ENCODE data around the gene BATF3.

Gene BATF3

DNA sequence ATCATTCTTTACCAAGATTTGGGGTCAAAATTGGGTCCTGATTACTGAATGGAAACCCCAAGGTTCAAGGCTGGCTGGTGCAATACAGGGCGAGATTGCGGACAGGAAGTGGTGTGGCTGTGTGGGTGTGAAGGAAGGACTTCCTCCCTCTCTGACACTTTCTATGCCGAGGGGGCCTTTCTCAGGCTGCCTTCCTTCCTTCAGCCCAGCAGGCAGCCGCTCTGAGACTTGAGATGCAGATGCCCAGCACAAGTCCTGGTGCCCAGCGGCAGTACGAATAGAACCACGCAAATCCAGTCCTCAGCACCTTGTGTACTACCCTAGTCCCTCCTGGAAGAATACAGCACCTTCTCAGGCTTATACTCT, 16.3 kb downstream of the BATF3 start:
- TF ChIP-seq GATA3 (IDR thresholded peaks at IDR 0.05; ENCODE audit: low read depth, low read length) (no peak), GATA2 (IDR thresholded peaks at IDR 0.05; ENCODE audit: low read depth, low read length) (no peak)

DNA sequence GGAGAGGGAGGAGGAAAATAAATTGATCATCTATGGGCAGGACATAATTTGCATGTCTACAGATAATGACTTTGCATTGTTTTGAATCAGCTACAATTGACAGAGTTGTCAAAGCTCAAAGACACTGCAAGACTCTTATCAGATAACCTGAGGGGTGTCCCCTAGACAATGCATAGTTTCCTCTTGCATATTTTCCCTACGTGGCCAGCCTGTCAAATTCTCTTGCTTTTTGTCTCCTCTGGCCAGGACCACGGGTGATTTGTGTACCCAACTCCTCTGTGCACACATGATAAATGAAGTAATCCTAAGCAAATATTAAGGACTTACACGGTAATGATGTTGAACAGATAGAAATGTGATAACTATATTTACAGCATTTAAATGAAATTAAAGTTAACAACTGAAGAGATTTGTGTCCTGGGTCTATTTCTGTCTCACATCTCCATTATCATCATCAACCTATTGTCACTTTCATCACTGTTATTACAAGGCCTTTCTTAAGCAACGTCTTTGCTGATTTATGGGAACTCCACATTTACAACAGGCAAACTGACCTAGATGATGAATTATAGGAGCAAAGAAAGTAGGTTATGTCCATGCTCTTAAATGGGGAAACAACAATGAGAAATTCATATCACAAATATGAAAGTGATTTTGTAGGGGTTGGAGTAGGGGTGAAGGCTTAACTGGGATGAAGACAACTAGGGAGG, 18.8 kb downstream of the BATF3 start:
- TF ChIP-seq GATA3 (IDR thresholded peaks at IDR 0.05; ENCODE audit: low read depth, low read length): no peak
- no peak for TF ChIP-seq GATA2 (IDR thresholded peaks at IDR 0.05; ENCODE audit: low read depth, low read length)

DNA sequence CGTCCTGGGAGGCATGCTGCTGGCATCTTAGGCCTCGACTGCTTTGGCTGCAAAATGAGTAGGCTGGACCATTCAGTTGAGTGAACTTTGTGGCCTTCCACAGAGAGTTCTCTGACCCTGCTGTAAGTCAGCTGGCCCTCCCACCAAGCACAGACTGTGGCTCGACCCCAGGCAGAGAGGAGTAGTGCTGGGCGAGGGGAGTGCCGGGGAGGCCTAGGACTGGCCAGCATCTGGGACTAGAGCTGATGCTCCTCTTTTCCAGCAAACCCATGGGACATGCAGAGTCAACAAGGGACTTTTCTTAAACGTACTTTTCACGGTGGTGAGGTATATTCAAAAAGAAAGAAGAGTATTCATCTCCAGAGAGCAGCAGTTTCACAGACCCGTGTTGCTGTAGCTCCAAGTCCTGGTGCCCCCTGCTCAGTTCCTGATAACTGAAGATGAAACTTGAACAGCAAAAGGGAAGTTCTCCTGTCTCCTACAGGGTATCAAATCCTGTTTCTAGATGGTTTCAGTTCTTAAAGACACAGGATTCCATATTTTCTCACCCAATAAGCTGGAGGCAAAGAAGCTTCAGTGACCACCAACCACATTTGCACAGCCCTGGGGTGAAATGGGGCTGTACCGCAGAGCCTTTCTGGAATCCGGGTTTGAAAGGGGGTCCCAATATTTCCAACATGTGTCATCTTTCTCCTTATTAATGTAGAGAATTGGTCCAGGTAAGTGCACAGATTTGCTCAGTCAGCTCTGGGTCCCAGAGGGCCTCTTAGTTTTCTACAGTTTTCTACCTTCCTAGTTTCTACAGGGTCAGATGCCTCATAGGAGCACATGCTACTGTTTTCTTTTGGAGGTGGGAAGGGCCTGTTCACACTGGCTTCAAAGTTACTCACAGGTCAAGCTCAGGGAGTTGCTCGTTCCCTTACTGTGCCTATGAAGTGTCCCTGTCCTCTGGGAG, 20.9 kb downstream of the BATF3 start:
- TF ChIP-seq GATA3 (IDR thresholded peaks at IDR 0.05; ENCODE audit: low read depth, low read length): no peak
- no peak for TF ChIP-seq GATA2 (IDR thresholded peaks at IDR 0.05; ENCODE audit: low read depth, low read length)

DNA sequence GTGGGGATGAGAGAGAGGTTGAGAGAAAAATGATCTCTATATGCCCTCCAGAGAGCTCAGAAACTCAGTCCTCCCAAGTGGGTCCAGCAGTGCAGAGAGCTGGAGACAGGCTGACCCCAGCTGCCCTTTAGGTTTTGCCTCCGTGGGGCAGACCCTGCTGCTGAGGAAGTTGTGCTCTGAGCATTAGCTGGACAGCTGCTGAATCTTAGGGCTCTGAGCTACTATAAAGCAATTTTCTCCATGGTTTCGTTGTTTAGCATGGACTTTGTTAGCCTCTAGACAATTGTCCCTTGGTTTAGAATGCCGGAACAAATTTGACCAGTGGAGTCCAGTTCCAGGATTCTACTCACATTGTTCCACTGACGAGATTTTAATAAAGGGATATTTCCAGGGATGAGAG, 22.1 kb downstream of the BATF3 start:
- no peak for TF ChIP-seq GATA2 (IDR thresholded peaks at IDR 0.05; ENCODE audit: low read depth, low read length)
- no peak for TF ChIP-seq GATA3 (IDR thresholded peaks at IDR 0.05; ENCODE audit: low read depth, low read length)

DNA sequence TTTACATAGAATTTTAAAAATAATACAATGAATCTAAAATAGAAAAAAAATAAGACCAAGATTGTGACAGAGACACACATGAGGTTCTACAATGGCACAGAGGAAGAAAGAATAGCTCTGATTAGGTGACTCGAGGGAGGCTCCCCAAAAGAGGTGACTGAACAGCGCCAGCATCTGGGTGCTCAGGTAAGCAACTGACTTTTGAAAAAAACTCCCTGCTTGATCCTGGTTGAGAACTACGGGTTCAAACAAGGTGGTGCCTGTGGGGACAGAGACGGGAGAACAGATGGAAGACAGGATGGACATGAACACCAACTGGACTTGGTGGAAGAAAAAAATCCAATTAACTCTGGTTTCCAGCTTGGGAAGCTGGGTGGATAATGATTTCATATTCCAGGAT, 22.5 kb downstream of the BATF3 start:
- TF ChIP-seq GATA2 (IDR thresholded peaks at IDR 0.05; ENCODE audit: low read depth, low read length) (no peak), GATA3 (IDR thresholded peaks at IDR 0.05; ENCODE audit: low read depth, low read length) (no peak)

DNA sequence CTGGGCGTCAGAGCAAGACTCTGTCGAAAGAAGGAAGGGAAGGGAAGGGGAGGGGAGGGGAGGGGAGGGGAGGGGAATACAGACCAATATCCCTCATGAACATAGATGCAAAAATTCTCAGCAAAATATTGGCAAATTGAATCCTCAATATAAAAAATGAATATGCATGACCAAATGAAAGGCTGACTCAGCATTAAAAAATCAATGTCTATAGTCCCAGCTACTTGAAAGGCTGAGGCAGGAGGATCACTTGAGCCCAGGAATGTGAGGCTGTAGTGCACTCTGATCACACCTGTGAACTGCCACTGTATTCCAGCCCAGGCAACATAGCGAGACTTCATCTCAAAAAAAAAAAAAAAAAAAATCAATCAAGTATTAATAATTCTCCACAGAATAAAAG, 24.0 kb downstream of the BATF3 start:
- TF ChIP-seq GATA2 (IDR thresholded peaks at IDR 0.05; ENCODE audit: low read depth, low read length) (no peak), GATA3 (IDR thresholded peaks at IDR 0.05; ENCODE audit: low read depth, low read length) (no peak)

DNA sequence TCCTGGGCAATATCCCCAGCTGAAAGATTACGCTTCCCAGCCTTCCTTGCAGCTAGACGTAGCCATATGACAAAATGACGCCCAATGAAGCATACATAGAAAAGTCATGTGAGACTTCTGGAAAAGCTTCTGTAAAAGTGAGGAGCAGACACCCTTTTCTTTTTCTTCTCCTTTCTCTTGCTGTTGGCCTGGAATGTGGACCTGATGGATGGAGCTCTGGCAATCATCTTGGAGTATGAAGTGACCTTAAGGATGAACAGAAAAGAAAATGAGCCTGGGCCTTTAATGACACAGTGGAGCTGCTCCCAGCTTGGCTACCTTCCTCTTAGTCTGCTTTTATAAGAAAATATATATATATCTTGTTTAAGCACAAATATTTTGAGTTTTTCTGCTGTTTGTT, 24.8 kb downstream of the BATF3 start:
- TF ChIP-seq GATA3 (IDR thresholded peaks at IDR 0.05; ENCODE audit: low read depth, low read length) (no peak), GATA2 (IDR thresholded peaks at IDR 0.05; ENCODE audit: low read depth, low read length) (no peak)

DNA sequence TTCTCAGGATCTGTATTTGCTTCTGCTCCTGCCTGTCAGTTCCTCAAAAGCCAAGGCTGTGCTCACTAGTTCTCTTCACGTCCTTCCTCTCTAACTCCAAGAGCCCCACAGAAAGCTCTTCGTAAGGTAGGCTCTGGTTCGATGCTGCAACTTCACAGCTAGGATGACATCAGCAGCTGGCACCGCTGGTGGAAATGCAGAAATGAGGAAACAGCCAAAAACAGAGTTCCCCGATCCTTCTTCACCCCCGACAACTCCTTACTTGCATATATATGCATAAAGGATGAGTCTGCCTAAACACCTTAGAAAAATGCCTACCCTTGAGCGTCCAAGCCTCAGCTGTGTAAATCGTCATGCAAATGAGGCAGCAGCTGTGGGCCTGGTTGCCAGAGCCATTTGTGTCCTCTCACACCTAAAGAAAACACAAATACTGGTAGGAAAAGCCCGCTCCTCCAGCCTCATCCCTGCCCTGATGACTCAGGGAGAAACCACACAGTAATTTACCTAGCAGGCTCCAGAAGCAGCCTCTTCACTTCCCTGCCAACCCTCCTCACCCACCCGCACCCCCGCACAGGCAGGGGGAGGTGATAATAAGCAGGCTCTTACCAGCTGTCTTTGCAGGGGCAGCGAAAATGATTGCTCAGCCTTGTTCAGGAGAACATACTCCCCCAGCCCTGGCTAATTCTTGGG, 28.2 kb downstream of the BATF3 start:
- TF ChIP-seq GATA2 (IDR thresholded peaks at IDR 0.05; ENCODE audit: low read depth, low read length) (no peak), GATA3 (IDR thresholded peaks at IDR 0.05; ENCODE audit: low read depth, low read length) (no peak)

DNA sequence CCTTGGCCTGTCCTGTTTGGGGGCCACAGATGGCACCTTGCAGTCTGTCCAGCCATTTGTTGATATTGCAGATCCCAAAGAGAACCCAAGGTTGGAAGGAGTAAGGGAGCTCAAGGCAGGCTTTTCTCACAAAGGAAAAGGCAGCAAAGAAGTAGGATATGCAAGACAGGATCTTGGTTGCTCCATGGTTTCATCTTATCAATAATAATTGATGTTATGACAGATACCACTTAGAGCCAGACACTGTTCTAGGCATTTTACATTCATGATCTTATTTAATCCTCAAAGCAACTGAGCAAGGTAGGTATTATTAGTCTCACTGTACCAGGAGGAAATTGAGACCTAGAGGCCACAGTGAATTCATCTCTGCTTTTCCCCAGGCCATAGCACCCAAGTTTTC, 28.8 kb downstream of the BATF3 start:
- no peak for TF ChIP-seq GATA3 (IDR thresholded peaks at IDR 0.05; ENCODE audit: low read depth, low read length)
- no peak for TF ChIP-seq GATA2 (IDR thresholded peaks at IDR 0.05; ENCODE audit: low read depth, low read length)

DNA sequence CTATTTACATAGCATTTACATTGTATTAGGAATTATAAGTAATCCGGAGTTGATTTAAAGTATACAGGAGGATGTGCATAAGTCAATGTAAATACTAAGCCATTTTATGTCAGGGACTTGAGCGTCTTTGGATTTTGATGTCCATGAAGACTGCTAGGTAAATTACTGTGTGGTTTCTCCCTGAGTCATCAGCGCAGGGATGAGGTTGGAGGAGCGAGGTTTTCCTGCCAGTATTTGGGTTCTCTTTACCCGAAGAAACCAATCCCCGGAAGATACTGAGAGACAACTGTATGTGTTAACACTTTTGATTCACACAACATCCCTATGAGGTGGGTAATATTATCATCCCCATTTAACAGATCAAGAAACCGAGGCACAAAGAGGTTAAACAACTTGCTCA, 29.3 kb downstream of the BATF3 start:
- TF ChIP-seq GATA2 (IDR thresholded peaks at IDR 0.05; ENCODE audit: low read depth, low read length): no peak
- no peak for TF ChIP-seq GATA3 (IDR thresholded peaks at IDR 0.05; ENCODE audit: low read depth, low read length)

DNA sequence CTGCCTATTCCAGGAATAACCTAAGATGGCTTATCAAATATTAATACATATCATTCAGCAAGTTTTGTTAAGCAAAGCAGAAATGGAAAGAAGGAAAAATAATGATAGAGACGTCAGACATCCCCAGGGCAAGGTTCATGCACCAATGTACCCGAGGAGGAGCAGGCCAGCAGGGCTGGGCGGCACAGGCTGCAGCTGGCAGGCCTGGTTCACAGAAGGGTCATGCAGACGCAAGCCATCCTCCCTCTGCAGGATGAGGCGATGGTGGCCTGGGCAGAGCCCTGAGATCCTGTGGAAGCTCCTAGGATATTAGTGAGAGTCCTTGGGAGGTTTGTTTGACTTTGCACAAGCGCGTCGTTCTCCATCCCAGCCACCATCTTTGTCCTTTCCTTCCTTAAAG, 30.0 kb downstream of the BATF3 start:
- no peak for TF ChIP-seq GATA3 (IDR thresholded peaks at IDR 0.05; ENCODE audit: low read depth, low read length)
- TF ChIP-seq GATA2 (IDR thresholded peaks at IDR 0.05; ENCODE audit: low read depth, low read length): no peak

DNA sequence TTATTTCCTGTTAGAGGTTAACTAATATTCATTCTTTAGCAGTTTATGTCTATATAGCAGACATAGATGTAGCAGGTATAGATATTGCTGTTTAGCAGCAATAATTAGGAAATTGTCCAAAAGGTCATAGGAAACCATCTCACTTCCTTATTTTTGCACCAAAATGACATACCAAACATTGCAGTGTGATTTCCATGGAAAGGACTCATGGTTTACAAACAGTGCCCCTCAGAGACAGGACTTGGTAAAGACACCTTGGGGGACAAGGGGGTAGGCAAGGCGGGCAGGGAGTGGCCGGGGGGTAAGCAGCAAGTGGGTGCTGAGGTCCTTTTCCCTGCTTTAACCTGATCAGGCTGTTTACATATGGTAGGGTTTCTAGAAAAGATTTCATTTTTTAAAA, 30.5 kb downstream of the BATF3 start:
- TF ChIP-seq GATA3 (IDR thresholded peaks at IDR 0.05; ENCODE audit: low read depth, low read length): no peak

DNA sequence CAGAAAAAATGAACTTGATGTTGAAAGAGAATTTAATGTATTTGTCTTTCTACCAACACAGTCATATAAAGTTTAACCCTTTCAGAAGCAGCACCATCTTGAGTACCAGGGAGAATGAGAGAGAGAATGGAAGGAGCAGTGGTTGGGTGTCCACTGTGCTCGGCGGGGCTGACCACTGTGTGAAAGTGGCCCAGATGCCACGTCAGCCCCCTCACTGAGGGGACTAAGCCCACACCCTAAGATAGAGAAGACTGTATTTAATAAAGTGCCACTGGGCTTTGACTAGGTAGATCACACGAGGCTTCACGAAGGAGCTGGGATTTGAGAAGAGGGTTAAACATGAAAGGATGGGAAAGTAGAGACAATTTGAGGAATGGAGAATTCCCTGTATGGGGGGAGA, 31.2 kb downstream of the BATF3 start:
- no peak for TF ChIP-seq GATA3 (IDR thresholded peaks at IDR 0.05; ENCODE audit: low read depth, low read length)
- TF ChIP-seq GATA2 (IDR thresholded peaks at IDR 0.05; ENCODE audit: low read depth, low read length): no peak

Data from SH-SY5Y (cell line).